ENCODE data around the gene PSEN1.

The PSEN1 gene

DNA sequence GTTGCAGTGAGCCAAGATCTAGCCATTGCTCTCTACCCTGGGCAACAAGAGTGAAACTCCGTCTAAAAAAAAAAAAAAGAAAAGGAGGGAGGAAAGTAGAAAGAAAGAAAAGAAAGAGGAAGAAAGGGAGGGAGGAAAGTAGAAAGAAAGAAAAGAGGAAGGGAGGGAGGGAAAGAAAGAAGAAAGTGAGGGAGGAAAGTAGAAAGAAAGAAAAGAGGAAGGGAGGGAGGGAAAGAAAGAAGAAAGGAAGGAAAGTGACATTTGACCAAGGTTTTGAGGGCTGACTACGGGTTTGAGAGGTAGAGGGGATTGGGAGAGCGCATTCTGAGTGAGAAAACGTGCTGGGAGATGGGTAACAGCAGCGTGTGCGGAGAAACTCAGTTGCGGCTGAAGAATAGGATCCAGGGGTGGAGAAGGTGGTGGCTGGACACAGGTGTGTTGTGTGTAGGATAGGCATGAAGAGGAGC, 100.5 kb downstream of the PSEN1 start:
- no peak overlapping the region for H2BK120ac ChIP-seq (ENCODE audit: insufficient read depth, low read length, poor library complexity)
- H3K9me3 ChIP-seq (ENCODE audit: insufficient read depth, low read depth, low read length): peaks cover 2% of the 10 kb centered on the region
- H2BK5ac ChIP-seq (ENCODE audit: low read depth, low read length, poor library complexity): no peak overlapping the region
- no peak overlapping the region for H3K27ac ChIP-seq (ENCODE audit: low read depth, low read length)
- no peak overlapping the region for H3K14ac ChIP-seq (ENCODE audit: low read length)
- H4K91ac ChIP-seq (ENCODE audit: low read depth, low read length): no peak overlapping the region
- H3K4me2 ChIP-seq (ENCODE audit: low read length): peak overlapping the region; percentile 70
- no peak overlapping the region for H3K18ac ChIP-seq (ENCODE audit: low read length)
- H4K12ac ChIP-seq (ENCODE audit: low read depth, low read length): no peak overlapping the region
- H4K8ac ChIP-seq (ENCODE audit: low read depth, low read length): no peak overlapping the region
- H3K9ac ChIP-seq (ENCODE audit: low read length): no peak overlapping the region
- no peak overlapping the region for H2BK12ac ChIP-seq (ENCODE audit: low read length)
- no peak for DNase-seq
- no peak overlapping the region for H3K4ac ChIP-seq (ENCODE audit: low read depth, low read length)
- no CpG with 5 or more reads among the region's 7 CpGs for WGBS (ENCODE audit: extremely low coverage, insufficient coverage, insufficient read length)
- no peaks in the 10 kb centered on the region for H3K36me3 ChIP-seq (ENCODE audit: control insufficient read depth in 1 of 2, insufficient read depth in 2 of 2, low read length in 2 of 2)
- no peaks in the 10 kb centered on the region for H3K79me1 ChIP-seq (ENCODE audit: low read length)
- no peak overlapping the region for H2AK5ac ChIP-seq (ENCODE audit: low read length)
- peaks cover 62% of the 10 kb centered on the region for H3K27me3 ChIP-seq (ENCODE audit: insufficient read depth, low read length)
- no peaks in the 10 kb centered on the region for H3K79me2 ChIP-seq (ENCODE audit: control insufficient read depth, insufficient read depth, low read length, poor library complexity)
- no peak overlapping the region for H2AFZ ChIP-seq (ENCODE audit: insufficient read depth, low read length, poor library complexity)
- H3K4me1 ChIP-seq (ENCODE audit: control insufficient read depth in 1 of 2, insufficient read depth in 2 of 2, low read length in 2 of 2): peaks cover 8 to 10% of the 10 kb centered on the region in 2 experiments
- no peak overlapping the region for H3K23ac ChIP-seq (ENCODE audit: low read length)
- no peak overlapping the region for H3K4me3 ChIP-seq (ENCODE audit: low read depth, low read length)

DNA sequence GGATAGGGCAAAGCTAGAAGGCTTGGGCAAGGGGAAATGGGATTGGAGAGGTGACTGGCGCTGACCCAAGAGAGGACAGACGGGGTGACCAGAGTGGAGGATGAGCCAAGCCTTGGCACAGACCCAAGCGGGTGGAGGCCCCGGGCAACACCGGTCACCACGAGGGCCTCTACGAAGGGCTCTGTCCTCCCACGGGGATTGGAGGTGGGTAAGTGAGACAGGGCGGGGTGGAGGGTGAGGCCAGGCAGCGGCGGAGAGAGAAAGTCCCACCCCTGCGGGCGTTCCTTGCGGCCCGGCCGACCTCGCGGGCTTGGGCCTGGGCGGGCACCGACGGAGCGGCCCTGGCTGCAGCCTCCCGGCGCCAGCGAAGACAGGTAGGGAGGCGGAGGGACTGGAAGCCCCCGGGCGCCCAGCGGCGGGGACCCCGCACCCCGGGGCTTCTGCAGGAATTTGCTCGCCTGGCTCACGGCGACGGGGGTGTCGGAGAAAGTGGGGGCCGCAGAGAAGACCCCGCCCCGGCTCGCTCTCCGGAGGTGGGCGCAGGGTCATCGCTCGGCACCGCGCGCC, 101.0 kb downstream of the PSEN1 start, which contains the start of gene PAPLN:
PAPLN (plus strand) TSS at position 288 of the 567 bp plus-strand sequence. CDS start 2,273 bp downstream, outside the sequence.
- Histone ChIP-seq H4K91ac (ENCODE audit: low read depth, low read length) (no peak within 1 kb of the TSS), H2BK5ac (ENCODE audit: low read depth, low read length, poor library complexity) (no peak within 1 kb of the TSS), H3K36me3 (ENCODE audit: control insufficient read depth in 1 of 2, insufficient read depth in 2 of 2, low read length in 2 of 2) (no peaks in the 10 kb centered on the region), H3K27ac (ENCODE audit: low read depth, low read length) (no peak within 1 kb of the TSS), H2BK120ac (ENCODE audit: insufficient read depth, low read length, poor library complexity) (no peak within 1 kb of the TSS), H3K4me2 (ENCODE audit: low read length) (peak within 1 kb of the TSS; percentile 70), H2BK12ac (ENCODE audit: low read length) (no peak within 1 kb of the TSS), H3K4me1 (ENCODE audit: control insufficient read depth in 1 of 2, insufficient read depth in 2 of 2, low read length in 2 of 2) (peaks cover 8 to 10% of the 10 kb centered on the region in 2 experiments), H3K9ac (ENCODE audit: low read length) (no peak within 1 kb of the TSS), H2AK5ac (ENCODE audit: low read length) (no peak within 1 kb of the TSS), H3K4ac (ENCODE audit: low read depth, low read length) (no peak within 1 kb of the TSS), H4K8ac (ENCODE audit: low read depth, low read length) (no peak within 1 kb of the TSS), H4K12ac (ENCODE audit: low read depth, low read length) (no peak within 1 kb of the TSS), H3K18ac (ENCODE audit: low read length) (no peak within 1 kb of the TSS), H3K14ac (ENCODE audit: low read length) (no peak within 1 kb of the TSS), H3K23ac (ENCODE audit: low read length) (no peak within 1 kb of the TSS), H2AFZ (ENCODE audit: insufficient read depth, low read length, poor library complexity) (peak within 1 kb of the TSS; percentile 15), H3K27me3 (ENCODE audit: insufficient read depth, low read length) (peaks cover 62% of the 10 kb centered on the region), H3K79me1 (ENCODE audit: low read length) (no peaks in the 10 kb centered on the region), H3K9me3 (ENCODE audit: insufficient read depth, low read depth, low read length) (peaks cover 2% of the 10 kb centered on the region), H3K79me2 (ENCODE audit: control insufficient read depth, insufficient read depth, low read length, poor library complexity) (no peaks in the 10 kb centered on the region), H3K4me3 (ENCODE audit: low read depth, low read length) (peak within 1 kb of the TSS; percentile 59)
- DNase-seq: peak in 1 of 2 donors; percentile 34
- WGBS (ENCODE audit: extremely low coverage, insufficient coverage, insufficient read length): no CpG with 5 or more reads among the region's 48 CpGs

DNA sequence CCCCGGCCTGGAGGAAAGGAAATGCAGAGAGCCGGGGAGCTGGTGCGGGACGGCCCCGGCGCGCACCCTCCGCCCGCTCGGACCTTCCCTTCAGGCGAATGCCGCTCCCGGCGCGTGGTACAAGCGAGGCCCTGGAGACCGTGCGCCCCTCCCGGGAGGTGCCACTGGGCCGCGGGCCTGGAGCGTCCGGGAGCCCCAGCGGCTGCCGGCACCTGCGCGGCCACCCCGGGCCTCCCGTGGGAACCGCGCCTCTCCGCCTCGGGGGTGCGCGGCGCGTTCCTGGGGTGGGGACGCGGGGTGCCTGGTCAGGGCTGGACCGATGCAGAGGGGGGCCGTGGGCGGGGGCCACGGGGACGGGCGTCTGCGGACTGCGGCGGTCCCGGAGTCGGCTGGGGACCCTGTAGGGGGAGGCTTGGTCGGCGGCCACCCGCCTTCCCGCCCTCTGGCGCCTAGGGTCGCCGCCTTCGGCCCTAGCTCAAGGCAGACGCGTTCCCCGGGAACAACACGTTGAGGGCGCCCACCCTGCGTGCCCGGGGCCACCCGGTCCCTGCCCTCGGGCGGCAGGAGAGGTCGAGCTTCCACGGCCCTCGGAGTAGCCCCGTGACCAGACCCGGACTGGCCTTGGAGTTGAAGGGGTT, 101.6 kb downstream of the PSEN1 start:
- no peak overlapping the region for H3K23ac ChIP-seq (ENCODE audit: low read length)
- WGBS (ENCODE audit: extremely low coverage, insufficient coverage, insufficient read length): no CpG with 5 or more reads among the region's 73 CpGs
- no peak overlapping the region for H4K8ac ChIP-seq (ENCODE audit: low read depth, low read length)
- H2AK5ac ChIP-seq (ENCODE audit: low read length): no peak overlapping the region
- no peak overlapping the region for H3K9ac ChIP-seq (ENCODE audit: low read length)
- no peak overlapping the region for H2BK12ac ChIP-seq (ENCODE audit: low read length)
- H3K4me3 ChIP-seq (ENCODE audit: low read depth, low read length): peak overlapping the region; percentile 59
- no peak overlapping the region for H3K27ac ChIP-seq (ENCODE audit: low read depth, low read length)
- H3K79me2 ChIP-seq (ENCODE audit: control insufficient read depth, insufficient read depth, low read length, poor library complexity): no peaks in the 10 kb centered on the region
- H3K27me3 ChIP-seq (ENCODE audit: insufficient read depth, low read length): peaks cover 62% of the 10 kb centered on the region
- peak overlapping the region; percentile 15 for H2AFZ ChIP-seq (ENCODE audit: insufficient read depth, low read length, poor library complexity)
- no peak overlapping the region for H2BK120ac ChIP-seq (ENCODE audit: insufficient read depth, low read length, poor library complexity)
- no peak overlapping the region for H4K91ac ChIP-seq (ENCODE audit: low read depth, low read length)
- peak overlapping the region; percentile 70 for H3K4me2 ChIP-seq (ENCODE audit: low read length)
- peaks cover 8 to 10% of the 10 kb centered on the region in 2 experiments for H3K4me1 ChIP-seq (ENCODE audit: control insufficient read depth in 1 of 2, insufficient read depth in 2 of 2, low read length in 2 of 2)
- no peaks in the 10 kb centered on the region for H3K36me3 ChIP-seq (ENCODE audit: control insufficient read depth in 1 of 2, insufficient read depth in 2 of 2, low read length in 2 of 2)
- no peak for DNase-seq
- H3K9me3 ChIP-seq (ENCODE audit: insufficient read depth, low read depth, low read length): peaks cover 2% of the 10 kb centered on the region
- no peak overlapping the region for H4K12ac ChIP-seq (ENCODE audit: low read depth, low read length)
- H2BK5ac ChIP-seq (ENCODE audit: low read depth, low read length, poor library complexity): no peak overlapping the region
- no peaks in the 10 kb centered on the region for H3K79me1 ChIP-seq (ENCODE audit: low read length)
- H3K14ac ChIP-seq (ENCODE audit: low read length): no peak overlapping the region
- no peak overlapping the region for H3K18ac ChIP-seq (ENCODE audit: low read length)
- no peak overlapping the region for H3K4ac ChIP-seq (ENCODE audit: low read depth, low read length)

DNA sequence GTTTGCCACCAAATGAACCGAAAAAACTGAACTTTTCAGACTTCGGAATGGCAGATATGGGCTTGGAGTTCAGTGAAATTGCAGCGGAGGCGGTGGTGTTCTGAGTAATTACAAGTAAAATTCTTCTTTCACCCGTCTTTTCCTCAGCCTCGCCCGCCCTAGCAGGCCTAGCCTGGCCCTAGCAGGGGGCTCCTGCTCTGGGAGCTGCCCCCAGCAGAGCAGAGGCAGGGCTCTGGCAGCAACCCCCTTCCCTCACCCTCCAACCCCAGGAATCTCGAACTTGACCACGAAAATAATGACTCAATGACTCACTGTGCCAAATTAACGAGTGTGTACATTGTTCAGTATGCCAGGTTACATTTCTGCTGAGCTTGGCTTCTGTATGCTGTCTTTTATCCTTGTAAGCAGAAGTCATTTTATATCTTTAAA, 102.1 kb downstream of the PSEN1 start:
- peak in 1 of 2 donors; percentile 31 for DNase-seq
- Histone ChIP-seq H4K91ac (ENCODE audit: low read depth, low read length) (no peak overlapping the region), H3K36me3 (ENCODE audit: control insufficient read depth in 1 of 2, insufficient read depth in 2 of 2, low read length in 2 of 2) (no peaks in the 10 kb centered on the region), H3K18ac (ENCODE audit: low read length) (no peak overlapping the region), H3K4ac (ENCODE audit: low read depth, low read length) (no peak overlapping the region), H3K27ac (ENCODE audit: low read depth, low read length) (no peak overlapping the region), H3K4me2 (ENCODE audit: low read length) (peak overlapping the region; percentile 70), H2BK120ac (ENCODE audit: insufficient read depth, low read length, poor library complexity) (no peak overlapping the region), H4K12ac (ENCODE audit: low read depth, low read length) (no peak overlapping the region), H3K79me2 (ENCODE audit: control insufficient read depth, insufficient read depth, low read length, poor library complexity) (no peaks in the 10 kb centered on the region), H4K8ac (ENCODE audit: low read depth, low read length) (no peak overlapping the region), H3K79me1 (ENCODE audit: low read length) (no peaks in the 10 kb centered on the region), H3K23ac (ENCODE audit: low read length) (no peak overlapping the region), H2BK5ac (ENCODE audit: low read depth, low read length, poor library complexity) (no peak overlapping the region), H3K4me1 (ENCODE audit: control insufficient read depth in 1 of 2, insufficient read depth in 2 of 2, low read length in 2 of 2) (peaks cover 8 to 10% of the 10 kb centered on the region in 2 experiments), H2AFZ (ENCODE audit: insufficient read depth, low read length, poor library complexity) (no peak overlapping the region), H2BK12ac (ENCODE audit: low read length) (no peak overlapping the region), H3K9ac (ENCODE audit: low read length) (no peak overlapping the region), H2AK5ac (ENCODE audit: low read length) (no peak overlapping the region), H3K9me3 (ENCODE audit: insufficient read depth, low read depth, low read length) (peaks cover 2% of the 10 kb centered on the region), H3K4me3 (ENCODE audit: low read depth, low read length) (no peak overlapping the region), H3K27me3 (ENCODE audit: insufficient read depth, low read length) (peaks cover 59% of the 10 kb centered on the region), H3K14ac (ENCODE audit: low read length) (no peak overlapping the region)
- WGBS (ENCODE audit: extremely low coverage, insufficient coverage, insufficient read length): no CpG with 5 or more reads among the region's 10 CpGs

All from trophoblast cell (in vitro differentiated cells and primary cell).